BJ (cell line): Measurements from ENCODE around the gene ST7. TPM values are rescaled to one million over a fixed set of nuclear protein-coding genes. Genes with fewer than 3 reads are reported as not detected.

Source experiments
- CTCF ChIA-PET: fragments of 350-600 bp; formaldehyde crosslinking; extraction: SDS; loops from one replicate; lab custom pipeline; 2021; ENCODE audit warnings: antibody characterized with exemption, inconsistent platforms; lab: Yijun Ruan, JAX
- POLR2A ChIA-PET: fragments of 300-600 bp; sonication (Branson Sonifier 250); formaldehyde crosslinking; extraction: SDS; loops from one replicate; lab custom pipeline; 2021; ENCODE audit warnings: antibody characterized with exemption; lab: Charles Lee
- DNase-seq: peaks from one replicate; pipeline ENCODE4 v3.0.0-alpha.2; 2011; ENCODE audit warnings: low read depth
- H3K27me3 ChIP-seq: 2 replicates; pipeline ENCODE4 v1.6.0; 2011; ENCODE audit warnings: low read length; ENCODE audit not compliant: control insufficient read depth, insufficient read depth
- H3K36me3 ChIP-seq: 2 replicates; pipeline ENCODE4 v1.5.1; 2011; ENCODE audit warnings: low read length; ENCODE audit not compliant: control insufficient read depth, insufficient read depth
- H3K4me3 ChIP-seq: 2 replicates; pipeline ENCODE4 v1.5.1; 2011; ENCODE audit warnings: low read depth, mild to moderate bottlenecking, control low read depth, low read length
- polyA plus RNA-seq: library from polyadenylated mRNA; depleted of rRNA; stranded (reverse); fragments of >200 nt; gene quantifications from 2 replicates; pipeline ENCODE4 v1.2.3, GENCODE V29; 2011
- TF ChIP-seq, protein P1 (sequence below): IDR thresholded peaks from 2 replicates; pipeline ENCODE4 v1.5.1; 2011; ENCODE audit warnings: low read depth, mild to moderate bottlenecking, control low read depth, inconsistent platforms, low read length, moderate library complexity; ENCODE audit not compliant: insufficient read depth

The ST7 gene
- polyA plus RNA-seq, 1 experiment = 16.0 TPM

DNA sequence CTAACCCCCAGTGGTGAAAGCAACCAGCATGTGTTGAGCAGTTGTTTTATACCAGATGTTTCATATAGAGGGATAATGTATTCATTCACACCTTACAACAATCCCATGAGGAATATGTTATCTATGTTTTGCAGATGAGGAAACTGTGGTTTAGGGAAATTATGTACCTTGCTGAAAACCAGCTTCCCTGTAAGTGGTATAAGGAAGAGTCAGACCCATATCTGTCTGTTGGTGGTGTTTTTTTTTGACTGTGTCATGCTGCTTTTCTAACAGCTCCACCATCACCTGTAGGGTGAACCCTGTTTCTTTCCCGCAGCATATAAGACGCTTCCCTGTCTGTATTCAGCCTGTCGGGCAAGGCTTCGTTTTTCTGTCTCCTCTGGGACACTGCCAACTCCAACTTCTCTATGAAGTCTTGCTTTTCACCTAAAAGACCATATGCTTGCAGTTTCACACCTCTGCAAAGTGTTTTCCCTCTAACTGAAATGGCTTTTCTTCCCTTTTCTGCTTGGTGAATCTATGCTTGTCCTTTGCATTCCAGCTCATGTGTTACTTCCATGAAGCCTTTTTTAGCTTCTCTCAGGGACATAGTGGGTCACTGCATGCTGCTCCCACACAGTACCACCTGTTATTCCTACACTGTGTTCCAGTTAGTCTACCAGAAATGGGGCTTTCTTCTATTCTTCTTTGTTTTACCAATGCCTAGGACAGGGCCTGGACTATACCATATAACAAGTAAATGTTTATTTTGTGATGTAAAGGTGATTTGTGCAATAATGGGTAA is 92.8 kb downstream of the ST7 start:
- POLR2A ChIA-PET = no interaction called here
- CTCF ChIA-PET = interaction anchor here (0.6 kb wide), 1 partner anchor 57 kb away, joined by 3 read pairs; no protein-coding TSS in a partner anchor
- Histone ChIP-seq H3K4me3 (no peak overlapping the region), H3K27me3 (no peaks in the 10 kb centered on the region), H3K36me3 (no peaks in the 10 kb centered on the region)
- TF ChIP-seq, protein P1, sequence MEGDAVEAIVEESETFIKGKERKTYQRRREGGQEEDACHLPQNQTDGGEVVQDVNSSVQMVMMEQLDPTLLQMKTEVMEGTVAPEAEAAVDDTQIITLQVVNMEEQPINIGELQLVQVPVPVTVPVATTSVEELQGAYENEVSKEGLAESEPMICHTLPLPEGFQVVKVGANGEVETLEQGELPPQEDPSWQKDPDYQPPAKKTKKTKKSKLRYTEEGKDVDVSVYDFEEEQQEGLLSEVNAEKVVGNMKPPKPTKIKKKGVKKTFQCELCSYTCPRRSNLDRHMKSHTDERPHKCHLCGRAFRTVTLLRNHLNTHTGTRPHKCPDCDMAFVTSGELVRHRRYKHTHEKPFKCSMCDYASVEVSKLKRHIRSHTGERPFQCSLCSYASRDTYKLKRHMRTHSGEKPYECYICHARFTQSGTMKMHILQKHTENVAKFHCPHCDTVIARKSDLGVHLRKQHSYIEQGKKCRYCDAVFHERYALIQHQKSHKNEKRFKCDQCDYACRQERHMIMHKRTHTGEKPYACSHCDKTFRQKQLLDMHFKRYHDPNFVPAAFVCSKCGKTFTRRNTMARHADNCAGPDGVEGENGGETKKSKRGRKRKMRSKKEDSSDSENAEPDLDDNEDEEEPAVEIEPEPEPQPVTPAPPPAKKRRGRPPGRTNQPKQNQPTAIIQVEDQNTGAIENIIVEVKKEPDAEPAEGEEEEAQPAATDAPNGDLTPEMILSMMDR = no peak
- DNase-seq = no peak

GRCh38 chr7:117047496-117047895 is 94.2 kb downstream of the ST7 start:
- TF ChIP-seq, protein P1 = no peak
- H3K27me3 ChIP-seq = no peaks in the 10 kb centered on the region
- no peak for DNase-seq
- CTCF ChIA-PET = no interaction called here
- no peak overlapping the region for H3K4me3 ChIP-seq
- POLR2A ChIA-PET = no interaction called here
- H3K36me3 ChIP-seq = no peaks in the 10 kb centered on the region

DNA sequence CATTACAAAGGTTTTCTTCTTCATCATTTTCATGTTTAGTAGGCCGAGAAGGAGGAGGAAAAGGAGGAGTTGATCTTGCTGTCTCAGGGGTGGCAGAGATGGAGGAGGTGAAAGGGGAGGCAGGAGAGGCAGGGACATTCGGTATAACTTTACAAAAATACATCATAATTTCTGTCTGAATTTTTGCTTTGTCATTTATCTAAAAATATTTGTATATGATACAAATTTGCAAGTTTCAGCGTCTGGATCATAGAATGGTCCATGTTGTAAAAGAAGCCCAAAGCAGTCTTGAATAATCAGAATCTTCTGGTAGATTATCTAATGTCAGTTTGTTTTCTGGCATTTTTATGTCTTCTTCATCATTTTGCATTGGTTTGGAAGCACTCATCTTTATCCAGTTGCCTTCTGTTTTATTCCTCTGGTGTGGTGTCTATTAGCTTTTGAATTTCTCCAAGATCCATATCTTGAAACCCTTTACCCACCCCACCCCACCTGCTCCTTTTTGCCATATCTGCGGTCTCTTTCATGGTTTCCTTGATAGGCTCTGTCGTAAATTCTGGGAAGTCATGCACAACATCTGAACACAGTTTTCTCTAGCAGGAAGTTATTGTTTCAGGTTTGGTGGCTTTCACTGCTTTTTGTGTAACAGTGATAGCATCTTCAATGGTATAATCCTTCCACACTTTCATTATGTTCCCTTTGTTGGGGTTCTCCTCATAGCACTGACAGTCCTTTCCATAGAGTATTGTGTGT is 95.0 kb downstream of the ST7 start:
- H3K27me3 ChIP-seq = no peaks in the 10 kb centered on the region
- no peak overlapping the region for H3K4me3 ChIP-seq
- CTCF ChIA-PET = no interaction called here
- TF ChIP-seq, protein P1 = no peak
- no peaks in the 10 kb centered on the region for H3K36me3 ChIP-seq
- POLR2A ChIA-PET = no interaction called here
- DNase-seq = no peak

GRCh38 chr7:117048882-117049281 is 95.6 kb downstream of the ST7 start:
- H3K4me3 ChIP-seq = no peak overlapping the region
- TF ChIP-seq, protein P1 = no peak
- ChIA-PET CTCF (no interaction called here), POLR2A (no interaction called here)
- H3K27me3 ChIP-seq = no peaks in the 10 kb centered on the region
- DNase-seq = no peak
- no peaks in the 10 kb centered on the region for H3K36me3 ChIP-seq

DNA sequence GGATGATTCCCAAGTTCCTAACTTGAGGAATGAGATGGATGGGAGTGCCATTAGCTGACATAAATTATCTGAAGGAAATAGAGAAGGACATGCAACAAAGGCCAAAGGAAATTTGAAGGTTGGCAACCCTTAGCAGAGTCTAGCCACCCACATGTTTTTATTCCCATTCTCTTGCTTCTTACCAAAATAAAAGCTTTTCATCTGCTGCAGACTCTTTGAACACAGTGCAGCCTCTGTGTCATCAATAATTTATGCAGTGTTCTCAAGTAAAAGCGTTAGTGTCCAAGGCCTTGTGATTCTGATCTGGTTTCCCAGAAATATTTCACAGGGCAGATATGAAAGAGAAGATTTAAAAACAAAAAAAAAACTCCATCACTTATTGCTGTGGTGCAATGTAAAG is 98.5 kb downstream of the ST7 start:
- ChIA-PET CTCF (no interaction called here), POLR2A (no interaction called here)

More for the DNA sequence above, 98.5 kb downstream of the ST7 start:
- TF ChIP-seq, protein P1 = no peak
- DNase-seq = no peak
- Histone ChIP-seq H3K27me3 (no peaks in the 10 kb centered on the region), H3K4me3 (no peak overlapping the region), H3K36me3 (no peaks in the 10 kb centered on the region)
